GM12891 (cell line): ENCODE data around the gene ARIH2.

ENCODE experiments used
- POLR2A ChIP-seq: IDR thresholded peaks from 2 replicates; pipeline ENCODE4 v1.6.1; 2011; ENCODE audit warnings: low read depth, low read length, control low read depth
- POLR2AphosphoS5 ChIP-seq: IDR thresholded peaks from 2 replicates; pipeline ENCODE4 v1.6.1; 2011; ENCODE audit warnings: low read depth, low read length, control low read depth
- SPI1 ChIP-seq: IDR thresholded peaks from 2 replicates; pipeline ENCODE4 v1.6.1; 2011; ENCODE audit warnings: low read depth, low read length, control low read depth
- TAF1 ChIP-seq: IDR thresholded peaks from 2 replicates; pipeline ENCODE4 v1.6.1; 2011; ENCODE audit warnings: low read depth, low read length, control low read depth

- TF ChIP-seq POLR2A: no peak
- no peak for TF ChIP-seq TAF1
- no peak; the same call in 1 of the 2 replicates for TF ChIP-seq POLR2AphosphoS5
- TF ChIP-seq SPI1: no peak
Measured at GRCh38 chr3:49027634-49028033, 109.0 kb downstream of the ARIH2 start.
